Naive thymus-derived CD4-positive, alpha-beta T cell (primary cell): Measurements from ENCODE around the gene GPR158. TPM values are rescaled to one million over a fixed set of nuclear protein-coding genes. Genes with fewer than 3 reads are reported as not detected.

Experiments used
- ATAC-seq: fragments of 150-1000 bp; cut with Tn5 transposase; 2 replicates; pipeline ENCODE4 v1.10.0; 2021; ENCODE audit warnings: mild to moderate bottlenecking, moderate library complexity
- CTCF ChIA-PET: fragments of 350-600 bp; sonication (Branson Sonifier 250); formaldehyde crosslinking; loops from one replicate; lab custom pipeline; 2021; ENCODE audit warnings: antibody characterized with exemption; lab: Charles Lee
- POLR2A ChIA-PET: fragments of 350-600 bp; sonication (Branson Sonifier 250); formaldehyde crosslinking; loops from one replicate; lab custom pipeline; 2021; ENCODE audit warnings: antibody characterized with exemption, inconsistent platforms; lab: Charles Lee
- DNase-seq, 9 donors: peaks; one replicate each; pipeline versions ENCODE4 v3.0.0 to v3.0.0-alpha.2; 2020 to 2022; ENCODE audit warnings: mixed read lengths in 1 of 9
- H3K27ac ChIP-seq: one replicate; pipeline ENCODE4 v1.7.0; 2013; ENCODE audit warnings: mild to moderate bottlenecking, low read depth, low read length, moderate library complexity
- H3K27me3 ChIP-seq, 2 donors: one replicate each; pipeline ENCODE4 v1.7.0; 2013; ENCODE audit warnings: low read length in 2 of 2, mild to moderate bottlenecking in 2 of 2, moderate library complexity in 2 of 2; ENCODE audit not compliant: control insufficient read depth in 2 of 2, insufficient read depth in 2 of 2
- H3K36me3 ChIP-seq, 3 experiments: 1 replicate in 2 of 3; 2 replicates in 1 of 3; pipeline ENCODE4 v1.7.0; 2013; ENCODE audit warnings: low read length in 3 of 3, mild to moderate bottlenecking in 3 of 3, moderate library complexity in 1 of 3; ENCODE audit not compliant: insufficient read depth in 3 of 3, control insufficient read depth in 2 of 3
- H3K4me1 ChIP-seq, 2 donors: one replicate each; pipeline ENCODE4 v1.7.0; 2013; ENCODE audit warnings: low read length in 2 of 2, mild to moderate bottlenecking in 2 of 2, moderate library complexity in 1 of 2; ENCODE audit not compliant: control insufficient read depth in 2 of 2, insufficient read depth in 2 of 2
- H3K4me3 ChIP-seq: 2 replicates; pipeline ENCODE4 v1.7.0; 2013; ENCODE audit warnings: mild to moderate bottlenecking, low read length
- H3K9me3 ChIP-seq, 3 experiments: 1 replicate in 2 of 3; 2 replicates in 1 of 3; pipeline ENCODE4 v1.7.0; 2013; ENCODE audit warnings: low read length in 3 of 3; ENCODE audit not compliant: control insufficient read depth in 2 of 3
- H3K27ac Mint-ChIP-seq, 9 donors: one replicate each; pipeline ENCODE4 v1.8.0; 2020 to 2022; ENCODE audit warnings: mixed read lengths in 9 of 9, mild to moderate bottlenecking in 8 of 9, moderate library complexity in 5 of 9, inconsistent platforms in 2 of 9
- H3K27me3 Mint-ChIP-seq, 5 donors: one replicate each; pipeline ENCODE4 v1.8.0; 2021 to 2022; ENCODE audit warnings: mixed read lengths in 5 of 5, mild to moderate bottlenecking in 1 of 5
- H3K36me3 Mint-ChIP-seq, 5 donors: one replicate each; pipeline ENCODE4 v1.8.0; 2020 to 2022; ENCODE audit warnings: mixed read lengths in 5 of 5, mild to moderate bottlenecking in 3 of 5, inconsistent platforms in 1 of 5
- H3K4me1 Mint-ChIP-seq, 7 donors: one replicate each; pipeline ENCODE4 v1.8.0; 2020 to 2022; ENCODE audit warnings: mixed read lengths in 7 of 7, mild to moderate bottlenecking in 3 of 7, inconsistent platforms in 1 of 7
- H3K4me3 Mint-ChIP-seq, 10 donors: one replicate each; pipeline ENCODE4 v1.8.0; 2020 to 2022; ENCODE audit warnings: mild to moderate bottlenecking in 10 of 10, mixed read lengths in 10 of 10, moderate library complexity in 6 of 10, inconsistent platforms in 2 of 10
- H3K9me3 Mint-ChIP-seq, 11 donors: one replicate each; pipeline ENCODE4 v1.8.0; 2020 to 2022; ENCODE audit warnings: mixed read lengths in 11 of 11, mild to moderate bottlenecking in 4 of 11, inconsistent platforms in 1 of 11, moderate library complexity in 1 of 11
- intact Hi-C, 2 donors: fragments of 100-400 bp; cut with micrococcal nuclease; formaldehyde crosslinking; loops; one replicate each; pipeline ENCODE4 v1.15.1; 2023
- polyA plus RNA-seq, 2 donors: library from polyadenylated mRNA; unstranded; fragments of 300-500 nt; fragmentation: Illumina TruSeq; gene quantifications; one replicate each; pipeline ENCODE4 v1.2.3, GENCODE V29; 2021
- total RNA-seq, 6 experiments: library from RNA in 5 of 6; stranded (reverse) in 5 of 6; gene quantifications; 1 replicate in 5 of 6; 2 replicates in 1 of 6; pipeline ENCODE4 v1.2.3 and lab custom pipeline; 2021 to 2026

Gene GPR158
- total and polyA plus RNA-seq, 7 experiments from 2014 or later: not detected

DNA sequence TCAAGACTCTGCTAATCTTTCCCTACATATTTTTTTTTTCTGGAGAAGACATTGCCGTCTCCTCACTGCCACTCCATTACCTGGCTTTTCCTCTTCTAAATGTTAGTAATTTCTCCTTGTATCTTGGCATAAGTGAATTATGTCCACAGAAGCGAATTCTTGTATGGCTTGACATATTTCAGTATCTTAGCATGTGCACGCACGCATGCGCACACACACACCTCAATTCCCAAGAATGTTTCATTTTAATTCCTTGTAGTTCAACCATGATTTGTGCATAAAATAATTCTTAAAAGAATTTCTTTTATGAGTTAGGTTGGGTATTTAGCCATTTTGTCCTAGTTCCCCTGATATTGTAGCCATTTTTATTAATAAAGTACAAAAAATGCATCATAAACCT lies 458.0 kb downstream of the GPR158 start:
- H3K27me3 Mint-ChIP-seq: peaks cover 0 to 3% (median 0%) of the 10 kb centered on the region in 5 donors
- ChIA-PET CTCF (no interaction called here), POLR2A (interaction anchor here (0.7 kb wide), 1 partner anchor 1814 kb away, joined by 3 read pairs; no protein-coding TSS in a partner anchor)
- no peak overlapping the region for H3K4me3 Mint-ChIP-seq
- H3K36me3 Mint-ChIP-seq: no peaks in the 10 kb centered on the region
- H3K9me3 ChIP-seq: no peaks in the 10 kb centered on the region
- H3K4me1 ChIP-seq: no peaks in the 10 kb centered on the region
- H3K9me3 Mint-ChIP-seq: peaks cover 0 to 8% (median 4%) of the 10 kb centered on the region in 11 donors
- no peaks in the 10 kb centered on the region for H3K36me3 ChIP-seq
- no peaks in the 10 kb centered on the region for H3K27me3 ChIP-seq
- no peak overlapping the region for H3K27ac Mint-ChIP-seq
- no peak for ATAC-seq
- H3K4me3 ChIP-seq: no peak overlapping the region
- no peaks in the 10 kb centered on the region for H3K4me1 Mint-ChIP-seq
- H3K27ac ChIP-seq: no peak overlapping the region
- intact Hi-C loops: no loop called here
- no peak for DNase-seq

DNA sequence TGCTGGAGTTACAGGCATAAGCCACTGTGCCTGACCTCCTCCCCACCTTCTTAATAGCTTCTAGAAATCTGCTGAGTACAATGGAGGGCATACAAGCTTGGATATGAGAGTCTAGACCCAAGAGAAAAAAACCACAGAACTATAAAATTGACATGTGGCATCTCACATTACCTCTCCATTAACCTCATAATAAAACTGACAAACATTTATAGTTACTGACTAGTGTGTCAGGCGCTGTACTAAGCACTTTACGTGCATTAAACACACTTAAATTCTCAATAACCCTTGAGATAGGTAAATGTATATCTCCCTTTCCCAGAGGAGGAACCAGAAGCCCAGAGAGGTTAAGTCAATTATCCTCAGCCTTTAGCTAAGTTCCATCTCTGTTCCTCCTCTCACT lies 458.7 kb downstream of the GPR158 start:
- H3K9me3 ChIP-seq: no peaks in the 10 kb centered on the region
- ChIA-PET CTCF (no interaction called here), POLR2A (interaction anchor here (0.7 kb wide), 1 partner anchor 1815 kb away, joined by 3 read pairs; no protein-coding TSS in a partner anchor)
- peaks cover 0 to 8% (median 3%) of the 10 kb centered on the region in 11 donors for H3K9me3 Mint-ChIP-seq
- peaks cover 0 to 3% (median 0%) of the 10 kb centered on the region in 5 donors for H3K27me3 Mint-ChIP-seq
- no peak overlapping the region for H3K4me3 ChIP-seq
- no peaks in the 10 kb centered on the region for H3K4me1 ChIP-seq
- ATAC-seq (no peak), DNase-seq (no peak)
- no peaks in the 10 kb centered on the region for H3K36me3 Mint-ChIP-seq
- H3K27ac ChIP-seq: no peak overlapping the region
- H3K4me1 Mint-ChIP-seq: no peaks in the 10 kb centered on the region
- no peak overlapping the region for H3K27ac Mint-ChIP-seq
- no peak overlapping the region for H3K4me3 Mint-ChIP-seq
- no peaks in the 10 kb centered on the region for H3K27me3 ChIP-seq
- intact Hi-C loops: no loop called here
- H3K36me3 ChIP-seq: no peaks in the 10 kb centered on the region

DNA sequence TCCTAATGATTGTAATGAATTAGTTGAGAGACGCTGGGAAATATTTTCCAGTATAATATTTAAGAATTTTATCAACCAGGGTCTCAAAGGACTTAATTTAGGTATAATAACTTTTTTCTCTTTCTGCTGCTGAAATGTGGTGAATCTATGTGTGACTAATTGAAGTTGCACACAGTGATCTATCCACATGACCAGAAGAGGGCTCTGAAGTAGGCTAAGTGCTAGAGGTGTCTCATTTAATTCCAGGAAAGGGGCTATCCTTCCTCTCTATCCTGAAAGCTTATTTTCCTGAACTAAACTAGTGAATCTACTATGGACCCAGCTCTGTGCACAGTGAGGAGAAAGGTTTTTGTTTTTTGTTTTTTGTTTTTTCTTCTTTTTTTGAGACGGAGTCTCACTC lies 464.8 kb downstream of the GPR158 start:
- no peaks in the 10 kb centered on the region for H3K36me3 Mint-ChIP-seq
- intact Hi-C loops: no loop called here
- H3K27me3 Mint-ChIP-seq: peaks cover 0 to under 1% (median 0%) of the 10 kb centered on the region in 5 donors
- H3K9me3 Mint-ChIP-seq: peaks cover 0 to 8% (median 0%) of the 10 kb centered on the region in 11 donors
- H3K27ac Mint-ChIP-seq: no peak overlapping the region
- ChIA-PET POLR2A (no interaction called here), CTCF (no interaction called here)
- H3K4me1 ChIP-seq: no peaks in the 10 kb centered on the region
- H3K36me3 ChIP-seq: no peaks in the 10 kb centered on the region
- H3K4me1 Mint-ChIP-seq: no peaks in the 10 kb centered on the region
- H3K4me3 Mint-ChIP-seq: no peak overlapping the region
- H3K4me3 ChIP-seq: no peak overlapping the region
- no peaks in the 10 kb centered on the region for H3K27me3 ChIP-seq
- no peak overlapping the region for H3K27ac ChIP-seq
- H3K9me3 ChIP-seq: no peaks in the 10 kb centered on the region
- no peak for ATAC-seq
- no peak for DNase-seq

DNA sequence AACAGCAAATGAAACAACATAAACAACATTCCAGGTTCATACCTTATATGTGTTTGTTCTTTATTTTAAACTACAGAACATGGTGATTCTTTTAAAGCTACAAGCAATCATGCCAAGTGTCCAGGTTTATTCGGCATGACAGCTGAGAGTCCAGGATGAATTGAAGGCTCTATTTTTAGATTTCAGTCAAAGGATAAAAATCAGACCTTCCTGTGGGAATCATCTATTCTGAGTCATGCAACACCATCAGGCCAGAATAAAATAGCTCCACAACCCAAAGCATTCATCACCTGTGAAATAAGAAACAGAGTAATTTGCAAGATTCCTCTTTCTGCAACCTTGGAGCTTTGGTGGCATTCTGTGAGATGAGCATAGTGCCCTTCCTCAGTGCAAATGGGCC lies 466.8 kb downstream of the GPR158 start:
- no peak for DNase-seq
- Histone ChIP-seq H3K36me3 (no peaks in the 10 kb centered on the region), H3K4me1 (no peaks in the 10 kb centered on the region), H3K9me3 (no peaks in the 10 kb centered on the region), H3K27ac (no peak overlapping the region), H3K27me3 (no peaks in the 10 kb centered on the region), H3K4me3 (no peak overlapping the region)
- H3K27ac Mint-ChIP-seq: no peak overlapping the region
- H3K9me3 Mint-ChIP-seq: peaks cover 0 to 8% (median 0%) of the 10 kb centered on the region in 11 donors
- no peak for ATAC-seq
- no peaks in the 10 kb centered on the region for H3K36me3 Mint-ChIP-seq
- ChIA-PET CTCF (interaction anchor here (0.6 kb wide), 1 partner anchor 188 kb away, joined by 3 read pairs; no protein-coding TSS in a partner anchor), POLR2A (no interaction called here)
- peaks cover 0 to 6% (median 0%) of the 10 kb centered on the region in 5 donors for H3K27me3 Mint-ChIP-seq
- no peaks in the 10 kb centered on the region for H3K4me1 Mint-ChIP-seq
- intact Hi-C loops: no loop called here
- H3K4me3 Mint-ChIP-seq: no peak overlapping the region

DNA sequence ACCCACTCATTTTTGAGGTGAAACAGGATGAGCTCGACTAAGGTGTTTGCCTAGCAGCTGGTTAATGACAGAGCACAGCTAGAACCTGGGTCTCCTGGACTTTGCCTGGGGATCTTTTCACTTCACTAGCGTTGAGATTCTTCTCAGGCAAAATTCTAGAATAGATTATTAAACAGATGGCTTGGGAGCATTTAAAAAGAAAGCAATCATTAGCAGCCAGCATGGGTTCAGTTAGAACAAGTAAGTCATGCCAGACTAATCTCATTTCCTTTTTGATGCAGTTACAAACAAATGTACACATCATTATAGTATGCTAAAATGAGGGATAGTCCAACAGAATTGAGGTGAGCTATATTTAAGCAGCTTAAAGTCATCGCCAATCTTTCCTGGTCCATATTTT lies 467.9 kb downstream of the GPR158 start:
- intact Hi-C loops: no loop called here
- H3K4me1 Mint-ChIP-seq: no peaks in the 10 kb centered on the region
- CTCF ChIA-PET: no interaction called here
- H3K27ac ChIP-seq: no peak overlapping the region
- H3K27ac Mint-ChIP-seq: no peak overlapping the region
- H3K4me1 ChIP-seq: no peaks in the 10 kb centered on the region
- no peak overlapping the region for H3K4me3 Mint-ChIP-seq
- H3K36me3 Mint-ChIP-seq: no peaks in the 10 kb centered on the region
- DNase-seq (no peak), ATAC-seq (no peak)
- peaks cover 0 to 6% (median 0%) of the 10 kb centered on the region in 5 donors for H3K27me3 Mint-ChIP-seq
- no peaks in the 10 kb centered on the region for H3K27me3 ChIP-seq
- H3K36me3 ChIP-seq: no peaks in the 10 kb centered on the region
- no peaks in the 10 kb centered on the region for H3K9me3 ChIP-seq
- H3K9me3 Mint-ChIP-seq: peaks cover 0 to 4% (median 0%) of the 10 kb centered on the region in 11 donors
- no peak overlapping the region for H3K4me3 ChIP-seq
- POLR2A ChIA-PET: no interaction called here

DNA sequence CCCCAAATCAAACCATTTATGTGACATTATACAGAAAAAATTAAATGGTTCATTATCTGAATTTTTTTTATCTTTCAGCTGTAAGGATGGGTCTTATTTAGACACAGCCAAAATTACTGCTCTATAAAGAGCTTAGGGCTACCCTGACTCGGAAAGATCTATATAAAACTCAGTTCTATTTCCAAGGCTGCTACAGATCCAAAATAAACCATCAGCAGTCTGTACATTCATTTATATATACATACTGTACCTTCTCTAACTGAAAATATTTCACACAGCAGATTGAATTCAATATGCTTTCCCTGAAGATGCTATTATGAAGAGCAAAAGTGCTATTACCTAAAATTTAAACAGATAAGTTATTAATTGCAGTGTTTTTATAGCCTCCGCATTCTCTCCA lies 471.6 kb downstream of the GPR158 start:
- DNase-seq (no peak), ATAC-seq (no peak)
- Mint-ChIP-seq H3K4me1 (no peaks in the 10 kb centered on the region), H3K27me3 (peaks cover 0 to 6% (median 0%) of the 10 kb centered on the region in 5 donors), H3K9me3 (peaks cover 0 to 4% (median 0%) of the 10 kb centered on the region in 11 donors), H3K36me3 (no peaks in the 10 kb centered on the region), H3K4me3 (no peak overlapping the region), H3K27ac (no peak overlapping the region)
- CTCF ChIA-PET: no interaction called here
- Histone ChIP-seq H3K9me3 (no peaks in the 10 kb centered on the region), H3K4me3 (no peak overlapping the region), H3K27me3 (no peaks in the 10 kb centered on the region), H3K4me1 (no peaks in the 10 kb centered on the region), H3K36me3 (no peaks in the 10 kb centered on the region), H3K27ac (no peak overlapping the region)
- POLR2A ChIA-PET: no interaction called here
- intact Hi-C loops: no loop called here

DNA sequence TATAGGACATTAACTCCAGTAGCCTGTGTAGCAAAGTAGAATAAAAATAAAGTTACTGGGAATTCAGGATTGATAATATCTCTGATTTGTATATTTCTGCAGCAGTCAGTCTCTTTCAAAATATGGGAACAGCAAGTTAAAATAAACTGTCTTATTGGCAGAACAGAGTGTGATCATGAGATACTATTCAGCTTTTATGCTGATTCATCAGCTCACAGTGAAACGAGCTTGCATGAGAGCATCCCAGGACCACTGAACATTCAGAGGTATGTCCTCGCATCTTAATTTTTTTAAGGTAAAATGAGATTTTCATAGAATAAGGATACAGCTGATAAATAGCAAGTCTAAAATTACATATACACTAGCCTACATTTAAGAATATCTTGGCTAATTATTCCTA lies 476.7 kb downstream of the GPR158 start:
- CTCF ChIA-PET: no interaction called here
- H3K27me3 Mint-ChIP-seq: no peaks in the 10 kb centered on the region

More for the DNA sequence above, 476.7 kb downstream of the GPR158 start:
- Mint-ChIP-seq H3K4me1 (no peaks in the 10 kb centered on the region), H3K4me3 (no peak overlapping the region), H3K9me3 (peaks cover 0 to 4% (median 0%) of the 10 kb centered on the region in 11 donors), H3K36me3 (no peaks in the 10 kb centered on the region), H3K27ac (no peak overlapping the region)
- Histone ChIP-seq H3K36me3 (no peaks in the 10 kb centered on the region), H3K4me3 (no peak overlapping the region), H3K27ac (no peak overlapping the region), H3K4me1 (no peaks in the 10 kb centered on the region), H3K9me3 (no peaks in the 10 kb centered on the region), H3K27me3 (no peaks in the 10 kb centered on the region)
- intact Hi-C loops: no loop called here
- POLR2A ChIA-PET: no interaction called here
- no peak for DNase-seq
- no peak for ATAC-seq
